GM12892 (cell line): ENCODE data around the gene TYW1.
"Not testable (repeated sequence)": the region's sequence is repeated elsewhere in the genome, so short reads cannot be mapped to it uniquely, and the experiment has no call there.

Experiments used
- DNase-seq: peaks from one replicate; pipeline ENCODE4 v3.0.0; 2011; ENCODE audit not compliant: insufficient read length
- FAIRE-seq: peaks from 2 replicates; lab custom pipeline; 2011; peaks lifted over from hg19 to GRCh38; lab: Jason Lieb, UNC
- POLR2A ChIP-seq: IDR thresholded peaks from 2 replicates; pipeline ENCODE4 v1.6.1; 2011; ENCODE audit warnings: low read depth, low read length, control low read depth
- POLR2AphosphoS5 ChIP-seq: IDR thresholded peaks from 2 replicates; pipeline ENCODE4 v1.6.1; 2011; ENCODE audit warnings: low read depth, low read length, control low read depth
- TAF1 ChIP-seq: IDR thresholded peaks from 2 replicates; pipeline ENCODE4 v1.6.1; 2011; ENCODE audit warnings: low read depth, mild to moderate bottlenecking, control low read depth, low read length, borderline replicate concordance

The TYW1 gene

DNA sequence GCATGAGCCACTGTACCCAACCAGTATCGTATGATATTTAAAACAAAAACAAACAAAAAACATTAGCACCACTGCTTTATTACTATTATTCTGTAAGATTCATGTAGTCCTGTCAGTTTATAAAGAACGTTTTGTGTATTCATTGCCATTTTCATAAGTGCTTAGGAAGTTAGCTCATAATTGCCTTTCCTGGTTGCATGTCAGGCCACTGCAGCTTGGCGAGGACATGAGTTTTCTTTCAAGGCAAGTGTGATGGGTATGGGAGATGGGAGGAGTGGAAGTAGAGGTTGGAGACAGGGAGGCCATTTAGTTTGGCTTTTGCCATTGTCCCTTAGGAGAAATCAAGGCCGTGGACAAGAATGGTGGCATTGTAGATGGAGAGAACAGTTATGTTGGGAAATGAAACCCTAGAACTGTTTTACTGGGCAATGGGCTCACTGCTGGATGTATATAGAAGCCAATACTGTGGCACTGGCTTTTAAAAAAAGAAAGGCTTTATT lies 48.9 kb downstream of the TYW1 start:
- FAIRE-seq (no peak), DNase-seq (no peak)
- TF ChIP-seq TAF1 (no peak), POLR2A (no peak), POLR2AphosphoS5 (no peak)

- DNase-seq, FAIRE-seq: not testable (repeated sequence)
Measured at GRCh38 chr7:67046819-67047218, 50.2 kb downstream of the TYW1 start.

DNA sequence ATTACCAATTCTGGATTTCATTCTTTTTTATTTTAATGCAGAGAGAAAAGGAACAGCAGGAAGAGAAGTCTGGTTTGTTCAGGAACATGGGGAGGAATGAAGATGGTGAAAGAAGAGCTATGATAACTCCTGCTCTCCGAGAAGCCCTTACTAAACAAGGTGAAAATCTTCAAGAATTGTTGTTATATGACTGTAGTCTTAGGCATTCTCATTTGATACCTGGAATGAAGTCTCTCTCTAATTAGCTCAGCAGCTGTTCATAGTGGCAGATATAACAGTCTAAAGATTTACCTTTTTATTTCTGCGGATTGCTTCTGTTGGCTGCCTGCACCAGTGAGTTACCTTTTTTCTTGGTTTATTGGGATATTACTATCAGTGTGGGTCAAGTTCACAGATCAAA lies 53.3 kb downstream of the TYW1 start:
- DNase-seq, FAIRE-seq: not testable (repeated sequence)

DNA sequence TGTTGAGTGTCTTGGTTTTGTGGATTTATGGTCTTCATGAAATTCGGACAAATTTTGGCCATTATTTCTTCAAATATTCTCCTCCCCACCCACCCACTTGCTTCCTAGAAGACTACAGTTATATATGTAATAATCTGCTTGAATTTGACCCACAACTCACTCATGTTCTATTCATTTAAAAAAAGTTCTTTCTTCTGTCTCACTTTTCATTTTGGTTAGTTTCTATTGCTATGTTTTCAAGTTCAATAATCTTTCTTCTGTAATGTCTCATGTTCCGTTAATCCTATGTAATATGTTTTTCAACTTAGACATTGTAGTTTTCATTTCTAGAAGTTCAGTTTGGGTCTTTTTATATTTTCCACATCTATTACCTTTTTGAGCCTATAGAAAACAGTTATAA lies 55.5 kb downstream of the TYW1 start:
- FAIRE-seq, DNase-seq: not testable (repeated sequence)

DNA sequence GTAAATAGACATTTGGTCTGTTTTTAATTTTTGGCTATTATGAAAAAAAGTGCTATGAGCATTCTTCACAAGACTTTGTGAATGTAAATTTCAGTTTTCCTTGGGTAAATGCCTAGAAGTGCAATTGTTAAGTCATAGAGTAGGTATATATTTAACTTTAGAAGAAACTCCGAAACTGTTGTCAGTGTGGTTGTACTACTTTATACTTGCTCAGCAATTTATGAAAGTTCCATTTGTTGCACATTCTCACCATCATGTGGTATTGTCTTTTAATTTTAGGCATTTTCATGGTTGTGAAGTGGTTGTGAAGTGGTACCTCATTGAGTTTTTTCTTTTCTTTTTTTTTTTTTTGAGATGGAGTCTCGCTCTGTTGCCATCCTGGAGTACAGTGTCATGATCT lies 60.0 kb downstream of the TYW1 start:
- DNase-seq = no peak
- FAIRE-seq = no peak
- no peak for TF ChIP-seq POLR2A

DNA sequence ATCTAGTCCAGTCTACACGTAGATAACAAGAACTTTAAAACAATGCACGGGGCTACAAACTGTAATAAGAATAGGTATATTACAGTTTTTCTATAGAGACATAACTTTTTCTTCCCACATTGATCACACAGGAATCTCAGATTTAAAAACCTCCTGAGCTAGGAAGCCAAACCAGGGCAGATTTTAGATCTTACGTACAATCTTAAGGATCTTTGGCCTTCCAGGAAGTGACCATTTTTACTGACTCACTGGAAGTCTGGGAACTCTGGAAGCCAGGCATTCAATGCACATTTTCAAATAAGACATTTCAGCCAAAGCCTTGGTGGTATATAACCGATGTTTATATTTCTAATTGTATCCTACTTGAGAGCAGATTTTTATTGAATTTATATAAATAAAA lies 64.7 kb downstream of the TYW1 start:
- not testable (repeated sequence) for FAIRE-seq, DNase-seq

GRCh38 chr7:67062802-67063201 lies 66.2 kb downstream of the TYW1 start:
- DNase-seq, FAIRE-seq: not testable (repeated sequence)

DNA sequence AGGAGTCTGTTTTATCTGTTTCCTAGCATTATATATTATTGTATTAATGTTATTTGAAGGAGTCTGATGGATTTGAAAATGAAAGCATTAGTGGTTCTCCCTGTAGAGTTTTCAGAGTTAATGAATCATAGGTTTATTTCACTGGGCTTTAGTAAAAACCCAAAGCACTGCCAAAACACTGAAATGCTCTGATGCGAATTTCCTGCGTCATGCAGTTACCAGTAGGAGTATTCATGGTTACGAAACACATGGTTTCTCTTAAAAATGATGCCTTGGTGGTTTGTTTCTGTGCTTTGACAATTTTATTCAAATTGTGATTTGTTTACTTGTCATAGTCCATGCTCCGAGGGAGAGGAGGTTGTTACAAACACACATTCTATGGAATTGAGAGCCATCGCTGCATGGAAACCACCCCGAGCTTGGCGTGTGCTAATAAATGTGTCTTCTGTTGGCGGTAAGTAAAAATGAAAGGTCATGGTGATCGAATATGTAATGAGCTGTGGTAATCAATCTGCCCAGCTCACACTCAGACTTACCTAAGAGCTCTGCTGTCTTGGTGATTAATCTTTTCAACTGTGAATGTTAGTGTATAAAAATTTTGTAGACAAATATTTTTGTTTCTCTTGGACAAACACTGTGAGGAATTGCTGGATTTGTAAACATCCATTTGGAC lies 70.5 kb downstream of the TYW1 start:
- DNase-seq = not testable (repeated sequence)
- FAIRE-seq = peak; percentile 79

- not testable (repeated sequence) for DNase-seq, FAIRE-seq
Measured at GRCh38 chr7:67076120-67076519, 79.5 kb downstream of the TYW1 start.

DNA sequence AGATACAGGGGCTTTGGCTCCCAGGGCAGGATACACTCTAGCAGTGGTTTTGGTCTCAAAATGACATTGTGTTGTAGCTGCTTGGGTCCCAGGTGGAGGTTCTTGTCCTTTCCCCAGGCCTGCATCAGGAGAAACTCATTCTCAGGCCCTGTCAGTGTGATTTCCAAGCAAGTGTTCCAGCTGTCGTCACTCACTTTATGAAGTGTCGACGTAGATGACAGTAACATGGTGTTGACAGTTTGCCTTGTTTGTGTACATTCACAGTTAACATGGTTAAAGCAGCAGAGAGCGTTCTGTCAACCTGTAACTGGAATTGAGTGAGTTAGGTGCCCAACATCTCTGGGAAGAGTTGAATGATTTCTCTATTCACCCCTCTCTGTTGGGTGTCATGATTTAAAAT lies 86.2 kb downstream of the TYW1 start:
- not testable (repeated sequence) for DNase-seq, FAIRE-seq

GRCh38 chr7:67089261-67089660 lies 92.6 kb downstream of the TYW1 start:
- not testable (repeated sequence) for DNase-seq, FAIRE-seq

GRCh38 chr7:67091053-67091452 lies 94.4 kb downstream of the TYW1 start:
- not testable (repeated sequence) for FAIRE-seq, DNase-seq

DNA sequence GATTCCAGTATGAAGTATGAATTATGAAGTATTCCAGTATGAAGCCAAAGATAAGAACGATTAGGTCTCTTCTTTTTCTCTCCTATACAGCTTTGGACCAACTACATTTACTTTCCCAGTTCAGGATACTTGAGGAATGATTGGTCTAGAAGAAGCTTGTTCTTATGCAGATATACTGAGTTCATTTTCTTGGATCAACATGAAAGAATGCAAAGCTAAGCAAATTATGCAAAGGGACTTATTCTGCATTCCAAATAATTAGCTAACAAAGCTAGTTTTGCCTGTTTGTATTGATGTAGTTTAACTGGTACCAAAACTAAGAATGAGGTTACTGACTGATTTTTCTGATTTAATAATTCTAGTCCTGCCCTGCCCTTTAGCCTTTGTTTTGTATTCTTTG lies 101.4 kb downstream of the TYW1 start:
- DNase-seq, FAIRE-seq: not testable (repeated sequence)

DNA sequence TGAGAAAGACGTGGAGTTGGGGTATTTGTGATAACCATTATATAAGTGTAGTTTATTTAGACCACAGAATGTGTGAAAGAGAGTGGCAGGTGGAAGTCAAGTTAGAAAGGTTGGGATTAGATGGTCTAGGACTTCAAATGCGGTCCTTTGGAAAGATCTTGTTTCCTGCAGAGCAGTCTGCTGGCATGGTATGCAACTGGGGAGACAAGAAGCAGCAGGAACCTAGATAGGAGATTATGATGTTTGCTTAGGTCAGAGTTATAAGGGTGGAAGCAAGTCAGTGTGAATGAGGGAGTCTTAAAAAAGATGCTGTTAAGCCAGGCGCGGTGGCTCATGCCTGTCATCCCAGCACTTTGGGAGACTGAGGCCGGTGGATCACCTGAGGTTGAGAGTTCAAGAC lies 102.8 kb downstream of the TYW1 start:
- not testable (repeated sequence) for DNase-seq, FAIRE-seq

DNA sequence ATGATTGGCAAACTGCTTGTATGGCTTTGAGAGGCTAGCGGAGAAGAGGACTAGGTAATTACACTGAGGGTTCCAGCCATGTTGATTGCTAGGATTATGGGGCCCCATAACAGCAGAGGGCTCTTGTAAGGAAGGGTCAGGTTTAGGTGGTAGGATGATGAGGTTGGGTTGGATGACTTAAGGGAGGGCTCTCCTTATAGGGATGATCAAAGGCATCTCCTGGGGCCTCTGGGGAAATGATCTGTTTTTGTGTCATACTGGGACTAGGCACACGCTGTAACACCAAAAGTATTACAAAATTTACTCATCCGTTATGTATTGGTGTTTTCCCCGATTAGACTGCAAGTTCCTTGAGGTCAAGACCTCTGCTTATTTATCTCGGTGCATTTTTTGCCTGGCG lies 103.4 kb downstream of the TYW1 start:
- not testable (repeated sequence) for DNase-seq
- peak; percentile 48 for FAIRE-seq
